IMR-90 (cell line): ENCODE measurements around the gene RNFT2. TPM values are rescaled to one million over a fixed set of nuclear protein-coding genes. Genes with fewer than 3 reads are reported as not detected.

Experiments
- ATAC-seq: fragments of 200-7000 bp; cut with Tn5 transposase; 2 replicates; pipeline ENCODE4 v1.9.1; 2020; ENCODE audit warnings: low read depth, mild to moderate bottlenecking, moderate library complexity
- BruUV-seq: library from RNA; stranded (reverse); fragments of 400-500 nt; replicated peaks from 2 replicates; lab custom pipeline; 2021; lab: Mats Ljungman, UMichigan
- CTCF ChIA-PET: fragments of 300-600 bp; formaldehyde crosslinking; extraction: SDS; loops from one replicate; lab custom pipeline; 2021; ENCODE audit warnings: antibody characterized with exemption; lab: Yijun Ruan, JAX
- POLR2A ChIA-PET: fragments of 300-600 bp; sonication (Branson Sonifier 250); formaldehyde crosslinking; loops from one replicate; lab custom pipeline; 2022; ENCODE audit warnings: antibody characterized with exemption; ENCODE audit not compliant: unreplicated experiment; lab: Charles Lee
- DNase-seq: peaks from one replicate; pipeline ENCODE4 v3.0.0; 2013
- H2AFZ ChIP-seq: replicated peaks from 2 replicates; pipeline ENCODE3; 2013; ENCODE audit warnings: low read length, mild to moderate bottlenecking; ENCODE audit not compliant: poor library complexity
- H2AK5ac ChIP-seq: 2 replicates; pipeline ENCODE4 v1.6.1; 2013; ENCODE audit warnings: low read depth, low read length, inconsistent platforms
- H2AK9ac ChIP-seq: replicated peaks from 2 replicates; pipeline ENCODE3; 2013; ENCODE audit warnings: mild to moderate bottlenecking, low read depth, low read length, moderate library complexity; ENCODE audit not compliant: poor library complexity
- H2BK120ac ChIP-seq: 2 replicates; pipeline ENCODE4 v1.6.1; 2013; ENCODE audit warnings: low read depth, low read length, inconsistent platforms
- H2BK15ac ChIP-seq: 3 replicates; pipeline ENCODE4 v1.6.1; 2013; ENCODE audit warnings: low read depth, low read length, inconsistent platforms
- H2BK20ac ChIP-seq: 2 replicates; pipeline ENCODE4 v1.6.1; 2013; ENCODE audit warnings: low read depth, mild to moderate bottlenecking, inconsistent platforms, low read length, moderate library complexity
- H2BK5ac ChIP-seq: 2 replicates; pipeline ENCODE4 v1.6.1; 2013; ENCODE audit warnings: mild to moderate bottlenecking, low read depth, low read length, inconsistent platforms; ENCODE audit not compliant: poor library complexity, severe bottlenecking
- H3K14ac ChIP-seq: replicated peaks from 2 replicates; pipeline ENCODE4 v1.6.1; 2013; ENCODE audit warnings: low read depth, low read length, inconsistent platforms
- H3K18ac ChIP-seq: 2 replicates; pipeline ENCODE4 v1.6.1; 2013; ENCODE audit warnings: low read depth, low read length, control low read depth
- H3K23ac ChIP-seq: 2 replicates; pipeline ENCODE4 v1.6.1; 2013; ENCODE audit warnings: low read depth, low read length, inconsistent platforms
- H3K27ac ChIP-seq: 2 replicates; pipeline ENCODE4 v1.5.1; 2013; ENCODE audit warnings: mild to moderate bottlenecking, control low read depth, low read length; ENCODE audit not compliant: insufficient read depth
- H3K27me3 ChIP-seq: 2 replicates; pipeline ENCODE4 v1.6.1; 2013; ENCODE audit warnings: low read length; ENCODE audit not compliant: control insufficient read depth, insufficient read depth
- H3K36me3 ChIP-seq: 2 replicates; pipeline ENCODE4 v1.6.1; 2013; ENCODE audit warnings: low read length, mixed read lengths; ENCODE audit not compliant: control insufficient read depth, insufficient read depth
- H3K4ac ChIP-seq: 2 replicates; pipeline ENCODE4 v1.6.1; 2013; ENCODE audit warnings: low read depth, low read length, inconsistent platforms
- H3K4me1 ChIP-seq: 2 replicates; pipeline ENCODE4 v1.6.1; 2013; ENCODE audit warnings: low read length, mixed read lengths; ENCODE audit not compliant: control insufficient read depth, insufficient read depth
- H3K4me2 ChIP-seq: 2 replicates; pipeline ENCODE4 v1.6.1; 2013; ENCODE audit warnings: low read depth, mild to moderate bottlenecking, control low read depth, low read length, moderate library complexity
- H3K4me3 ChIP-seq: 2 replicates; pipeline ENCODE4 v1.5.1; 2013; ENCODE audit warnings: low read depth, mild to moderate bottlenecking, control low read depth, low read length, moderate library complexity; ENCODE audit not compliant: insufficient read depth
- H3K56ac ChIP-seq: 2 replicates; pipeline ENCODE4 v1.6.1; 2013; ENCODE audit warnings: low read length, inconsistent platforms; ENCODE audit not compliant: insufficient read depth; ENCODE audit errors: extremely low read depth
- H3K79me1 ChIP-seq, 2 experiments: 2 replicates each; pipeline ENCODE4 v1.6.1; 2013; ENCODE audit warnings: low read length in 2 of 2, inconsistent platforms in 1 of 2, low read depth in 1 of 2
- H3K9ac ChIP-seq: 2 replicates; pipeline ENCODE4 v1.6.1; 2013; ENCODE audit warnings: low read depth, low read length, control low read depth
- H3K9me1 ChIP-seq: 2 replicates; pipeline ENCODE4 v1.6.1; 2013; ENCODE audit warnings: low read length, inconsistent platforms; ENCODE audit not compliant: insufficient read depth
- H3K9me3 ChIP-seq: 2 replicates; pipeline ENCODE4 v1.6.1; 2013; ENCODE audit warnings: low read length; ENCODE audit not compliant: control insufficient read depth, insufficient read depth
- H4K20me1 ChIP-seq: 2 replicates; pipeline ENCODE4 v1.6.1; 2013; ENCODE audit warnings: low read length, inconsistent platforms; ENCODE audit not compliant: insufficient read depth
- H4K5ac ChIP-seq: 2 replicates; pipeline ENCODE4 v1.6.1; 2013; ENCODE audit warnings: mild to moderate bottlenecking, low read depth, low read length, control low read depth
- H4K8ac ChIP-seq, 2 experiments: 2 replicates each; pipeline ENCODE4 v1.6.1; 2013; ENCODE audit warnings: low read depth in 2 of 2, low read length in 2 of 2, control low read depth in 1 of 2, inconsistent platforms in 1 of 2
- H4K91ac ChIP-seq: 2 replicates; pipeline ENCODE4 v1.6.1; 2013; ENCODE audit warnings: low read depth, low read length, inconsistent platforms; ENCODE audit not compliant: insufficient read depth
- BHLHE40 ChIP-seq: fragments of 150-350 bp; IDR thresholded peaks from 2 replicates; pipeline ENCODE4 v1.6.1; 2016; ENCODE audit warnings: mild to moderate bottlenecking, low read depth, low read length
- CEBPB ChIP-seq: IDR thresholded peaks from 2 replicates; pipeline ENCODE4 v1.6.1; 2012; ENCODE audit warnings: low read depth, low read length, improper control_type of control experiment
- CHD1 ChIP-seq: IDR thresholded peaks from 2 replicates; pipeline ENCODE4 v1.6.1; 2012; ENCODE audit warnings: low read depth, low read length, improper control_type of control experiment
- ELK1 ChIP-seq: fragments of 150-350 bp; IDR thresholded peaks from 2 replicates; pipeline ENCODE4 v1.6.1; 2016; ENCODE audit warnings: low read depth, mild to moderate bottlenecking, low read length, moderate library complexity, borderline replicate concordance
- FOS ChIP-seq: fragments of 150-350 bp; IDR thresholded peaks from 2 replicates; pipeline ENCODE4 v1.6.1; 2016; ENCODE audit warnings: low read depth, low read length
- MAFK ChIP-seq: IDR thresholded peaks from 2 replicates; pipeline ENCODE4 v1.6.1; 2012; ENCODE audit warnings: low read depth, low read length, improper control_type of control experiment
- MAZ ChIP-seq: IDR thresholded peaks from 2 replicates; pipeline ENCODE4 v1.6.1; 2012; ENCODE audit warnings: low read depth, mild to moderate bottlenecking, low read length, improper control_type of control experiment, moderate library complexity, borderline replicate concordance
- NFE2L2 ChIP-seq: fragments of 150-350 bp; IDR thresholded peaks from 2 replicates; pipeline ENCODE4 v1.6.1; 2016; ENCODE audit warnings: low read depth, mild to moderate bottlenecking, low read length
- POLR2A ChIP-seq: IDR thresholded peaks from 2 replicates; pipeline ENCODE4 v1.6.1; 2012; ENCODE audit warnings: mild to moderate bottlenecking, low read depth, low read length
- RAD21 ChIP-seq: IDR thresholded peaks from 2 replicates; pipeline ENCODE4 v1.6.1; 2012; ENCODE audit warnings: low read length, improper control_type of control experiment
- RCOR1 ChIP-seq: IDR thresholded peaks from 2 replicates; pipeline ENCODE4 v1.6.1; 2012; ENCODE audit warnings: mild to moderate bottlenecking, low read length, improper control_type of control experiment; ENCODE audit not compliant: insufficient replicate concordance
- SMC3 ChIP-seq: fragments of 150-350 bp; IDR thresholded peaks from 2 replicates; pipeline ENCODE4 v1.6.1; 2016; ENCODE audit warnings: low read depth, mild to moderate bottlenecking, antibody characterized with exemption, low read length, moderate library complexity
- WGBS, 2 experiments: methylation state at CpG; one replicate each; pipeline versions ENCODE4 v1.1.5 to v1.1.7; 2013; ENCODE audit warnings: missing lambda C conversion rate in 2 of 2; ENCODE audit not compliant: insufficient read length in 1 of 2; ENCODE audit errors: extremely low coverage in 2 of 2; 5-methylcytosine and 5-hydroxymethylcytosine counted together
- dilution Hi-C: fragments of 300-500 bp; cut with HindIII; formaldehyde crosslinking; loops from one replicate; pipeline ENCODE4 v1.14.3; 2018; ENCODE audit warnings: low sequenced_read_pairs; ENCODE audit not compliant: unreplicated experiment
- in situ Hi-C: fragments of 300-500 bp; cut with MboI; formaldehyde crosslinking; loops from 3 replicates; pipeline ENCODE4 v1.14.3; 2019; ENCODE audit warnings: low sequenced_read_pairs, inconsistent platforms, mixed read lengths
- intact Hi-C: fragments of 100-400 bp; cut with micrococcal nuclease; formaldehyde crosslinking; loops from 2 replicates; pipeline ENCODE4 v1.10.0; 2022
- polyA plus RNA-seq, 3 experiments: library from polyadenylated mRNA; depleted of rRNA; stranded (reverse); fragments of >200 nt; gene quantifications; 2 replicates each; pipeline ENCODE4 v1.2.3, GENCODE V29; 2012; ENCODE audit warnings: low replicate concordance in 1 of 3
- total RNA-seq: library from RNA; depleted of rRNA; stranded (reverse); fragments of >200 nt; gene quantifications from 2 replicates; pipeline ENCODE4 v1.2.3, GENCODE V29; 2012
- TF ChIP-seq, protein P1 (sequence below): fragments of 150-350 bp; IDR thresholded peaks from 2 replicates; pipeline ENCODE4 v1.6.1; 2017; ENCODE audit warnings: mild to moderate bottlenecking, antibody characterized with exemption, low read length, low read depth
- TF ChIP-seq, protein P2 (sequence below): conservative IDR thresholded peaks from 2 replicates; pipeline ENCODE4 v1.5.1; 2012; ENCODE audit warnings: mild to moderate bottlenecking, low read depth, low read length, improper control_type of control experiment

Gene RNFT2
- total and polyA plus RNA-seq, 2 of the 4 experiments (the other 2 are of a cell fraction), result 1.6 to 2.3 TPM

- POLR2A ChIA-PET, result no interaction called here
- TF ChIP-seq, protein P1, sequence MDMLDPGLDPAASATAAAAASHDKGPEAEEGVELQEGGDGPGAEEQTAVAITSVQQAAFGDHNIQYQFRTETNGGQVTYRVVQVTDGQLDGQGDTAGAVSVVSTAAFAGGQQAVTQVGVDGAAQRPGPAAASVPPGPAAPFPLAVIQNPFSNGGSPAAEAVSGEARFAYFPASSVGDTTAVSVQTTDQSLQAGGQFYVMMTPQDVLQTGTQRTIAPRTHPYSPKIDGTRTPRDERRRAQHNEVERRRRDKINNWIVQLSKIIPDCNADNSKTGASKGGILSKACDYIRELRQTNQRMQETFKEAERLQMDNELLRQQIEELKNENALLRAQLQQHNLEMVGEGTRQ, result no peak
- no peak for TF ChIP-seq CEBPB
- no peak for TF ChIP-seq BHLHE40
- no peak for TF ChIP-seq RCOR1
- TF ChIP-seq MAFK, result no peak
- TF ChIP-seq POLR2A, result no peak
- TF ChIP-seq NFE2L2, result no peak
- no peak for TF ChIP-seq RAD21
- no peak for TF ChIP-seq MAZ
- no peak for TF ChIP-seq ELK1
- TF ChIP-seq, protein P2, sequence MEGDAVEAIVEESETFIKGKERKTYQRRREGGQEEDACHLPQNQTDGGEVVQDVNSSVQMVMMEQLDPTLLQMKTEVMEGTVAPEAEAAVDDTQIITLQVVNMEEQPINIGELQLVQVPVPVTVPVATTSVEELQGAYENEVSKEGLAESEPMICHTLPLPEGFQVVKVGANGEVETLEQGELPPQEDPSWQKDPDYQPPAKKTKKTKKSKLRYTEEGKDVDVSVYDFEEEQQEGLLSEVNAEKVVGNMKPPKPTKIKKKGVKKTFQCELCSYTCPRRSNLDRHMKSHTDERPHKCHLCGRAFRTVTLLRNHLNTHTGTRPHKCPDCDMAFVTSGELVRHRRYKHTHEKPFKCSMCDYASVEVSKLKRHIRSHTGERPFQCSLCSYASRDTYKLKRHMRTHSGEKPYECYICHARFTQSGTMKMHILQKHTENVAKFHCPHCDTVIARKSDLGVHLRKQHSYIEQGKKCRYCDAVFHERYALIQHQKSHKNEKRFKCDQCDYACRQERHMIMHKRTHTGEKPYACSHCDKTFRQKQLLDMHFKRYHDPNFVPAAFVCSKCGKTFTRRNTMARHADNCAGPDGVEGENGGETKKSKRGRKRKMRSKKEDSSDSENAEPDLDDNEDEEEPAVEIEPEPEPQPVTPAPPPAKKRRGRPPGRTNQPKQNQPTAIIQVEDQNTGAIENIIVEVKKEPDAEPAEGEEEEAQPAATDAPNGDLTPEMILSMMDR, result no peak
- no peak for TF ChIP-seq CHD1
- no peak for TF ChIP-seq FOS
- no peak for TF ChIP-seq SMC3
Measured at GRCh38 chr12:116694653-116695463, 43.3 kb upstream of the RNFT2 start.

More at GRCh38 chr12:116694653-116695463, 43.3 kb upstream of the RNFT2 start:
- no peaks in the 10 kb centered on the region; the same call in 1 of the 2 replicates for H3K9me3 ChIP-seq
- in situ Hi-C loops, result loop anchor here (10.0 kb wide), 1 partner anchor 700 kb away; no protein-coding TSS in a partner anchor
- no peak overlapping the region for H3K4me3 ChIP-seq
- no peak overlapping the region for H2BK120ac ChIP-seq
- 32% methylated on average over 10 of the region's 22 CpGs; no CpG with 5 or more reads in 1 of the 2 experiments for WGBS, 2 experiments
- H4K91ac ChIP-seq, result no peak overlapping the region
- peaks cover 64% of the 10 kb centered on the region for H3K27me3 ChIP-seq
- H3K9ac ChIP-seq, result no peak overlapping the region
- H2BK5ac ChIP-seq, result no peak overlapping the region
- no peaks in the 10 kb centered on the region; the same call in 1 of the 2 replicates for H3K4me1 ChIP-seq
- H2BK20ac ChIP-seq, result no peak overlapping the region
- H2AK9ac ChIP-seq, result peak overlapping the region; percentile 8
- H4K20me1 ChIP-seq, result no peaks in the 10 kb centered on the region
- H3K9me1 ChIP-seq, result peaks cover 4% of the 10 kb centered on the region; the same call in 1 of the 2 replicates
- no peak for ATAC-seq
- DNase-seq, result no peak
- dilution Hi-C loops, result no loop called here
- H2AK5ac ChIP-seq, result no peak overlapping the region
- no peak overlapping the region for H3K4ac ChIP-seq
- no peaks in the 10 kb centered on the region for H3K79me1 ChIP-seq
- H3K4me2 ChIP-seq, result no peak overlapping the region
- intact Hi-C loops, result loop anchor here (5.0 kb wide), 1 partner anchor 418 kb away; the partner anchor contains the start of gene MED13L
- H4K8ac ChIP-seq, result no peak overlapping the region
- H4K5ac ChIP-seq, result no peak overlapping the region
- no peak overlapping the region; the same call in 1 of the 2 replicates for H3K23ac ChIP-seq
- H3K56ac ChIP-seq, result no peak overlapping the region
- no peak overlapping the region for H2BK15ac ChIP-seq
- no peak overlapping the region for H3K27ac ChIP-seq
- H3K18ac ChIP-seq, result no peak overlapping the region
- BruUV-seq, result no TSS peak
- no peak overlapping the region for H3K14ac ChIP-seq
- no peaks in the 10 kb centered on the region for H3K36me3 ChIP-seq
- H2AFZ ChIP-seq, result no peak overlapping the region
- CTCF ChIA-PET, result no interaction called here
